H1 (cell line): Measurements from ENCODE around the gene SLC24A1. TPM values are rescaled to one million over a fixed set of nuclear protein-coding genes. Genes with fewer than 3 reads are reported as not detected.

Experiments
- CTCF ChIA-PET: fragments of 300-600 bp; sonication (Branson Sonifier 250); formaldehyde crosslinking; loops from one replicate; lab custom pipeline; 2021; ENCODE audit not compliant: partially characterized antibody; lab: Charles Lee
- POLR2A ChIA-PET: fragments of 300-600 bp; sonication (Branson Sonifier 250); formaldehyde crosslinking; loops from one replicate; lab custom pipeline; 2021; ENCODE audit warnings: inconsistent platforms; ENCODE audit not compliant: partially characterized antibody; lab: Charles Lee
- DNase-seq, 2 experiments: peaks; one replicate each; pipeline versions ENCODE4 v3.0.0 to v3.0.0-alpha.2; 2010 to 2022; ENCODE audit warnings: low spot score in 2 of 2, low read depth in 1 of 2, mixed read lengths in 1 of 2
- FAIRE-seq: peaks from 2 replicates; lab custom pipeline; 2011; peaks lifted over from hg19 to GRCh38; lab: Jason Lieb, UNC
- H2AFZ ChIP-seq: 2 replicates; pipeline ENCODE4 v1.8.1; 2012; ENCODE audit warnings: low read length, inconsistent platforms
- H2AK5ac ChIP-seq: 2 replicates; pipeline ENCODE4 v1.6.1; 2013; ENCODE audit warnings: low read depth, low read length
- H2BK120ac ChIP-seq: replicated peaks from 2 replicates; pipeline ENCODE3; 2013; ENCODE audit warnings: low read depth, low read length, inconsistent platforms
- H2BK12ac ChIP-seq: 2 replicates; pipeline ENCODE4 v1.6.1; 2013; ENCODE audit warnings: low read depth, low read length
- H2BK15ac ChIP-seq: 2 replicates; pipeline ENCODE4 v1.6.1; 2013; ENCODE audit warnings: low read length
- H2BK20ac ChIP-seq: 2 replicates; pipeline ENCODE4 v1.6.1; 2013; ENCODE audit warnings: low read length
- H2BK5ac ChIP-seq: 2 replicates; pipeline ENCODE4 v1.6.1; 2013; ENCODE audit warnings: low read depth, low read length
- H3K14ac ChIP-seq: 2 replicates; pipeline ENCODE4 v1.6.1; 2013; ENCODE audit warnings: inconsistent platforms; ENCODE audit not compliant: insufficient read length
- H3K18ac ChIP-seq: 2 replicates; pipeline ENCODE4 v1.6.1; 2013; ENCODE audit warnings: low read length; ENCODE audit errors: extremely low read depth
- H3K23ac ChIP-seq: 2 replicates; pipeline ENCODE4 v1.6.1; 2013; ENCODE audit warnings: inconsistent platforms; ENCODE audit not compliant: insufficient read length
- H3K23me2 ChIP-seq: 2 replicates; pipeline ENCODE4 v1.6.1; 2013; ENCODE audit warnings: low read depth, low read length
- H3K27ac ChIP-seq: 2 replicates; pipeline ENCODE4 v1.6.1; 2011; ENCODE audit warnings: low read depth, low read length, inconsistent platforms
- H3K27me3 ChIP-seq, 4 experiments: replicated peaks in 1 of 4; 1 replicate in 1 of 4; 2 replicates in 3 of 4; pipeline versions ENCODE4 v1.6.1 to v1.8.1; 2011 to 2013; ENCODE audit warnings: low read length in 3 of 4, mild to moderate bottlenecking in 3 of 4, inconsistent platforms in 2 of 4, mixed read lengths in 2 of 4, moderate library complexity in 1 of 4; ENCODE audit not compliant: control insufficient read depth in 3 of 4, insufficient read depth in 3 of 4; ENCODE audit errors: extremely low read depth in 1 of 4
- H3K36me3 ChIP-seq, 4 experiments: 2 replicates each; pipeline versions ENCODE4 v1.6.1 to v1.8.1; 2011 to 2013; ENCODE audit warnings: mild to moderate bottlenecking in 4 of 4, low read length in 3 of 4, moderate library complexity in 2 of 4, control low read depth in 1 of 4, inconsistent platforms in 1 of 4; ENCODE audit not compliant: insufficient read depth in 4 of 4, control insufficient read depth in 2 of 4
- H3K4ac ChIP-seq: replicated peaks from 2 replicates; pipeline ENCODE3; 2013; ENCODE audit warnings: low read length, low read depth, mixed read lengths, inconsistent platforms; ENCODE audit not compliant: insufficient read length
- H3K4me1 ChIP-seq, 4 experiments: replicated peaks in 1 of 4; 1 replicate in 1 of 4; 2 replicates in 3 of 4; pipeline versions ENCODE4 v1.6.1 to v1.8.1; 2011 to 2013; ENCODE audit warnings: low read length in 3 of 4, inconsistent platforms in 2 of 4, mixed read lengths in 1 of 4; ENCODE audit not compliant: insufficient read depth in 4 of 4, control insufficient read depth in 3 of 4
- H3K4me2 ChIP-seq, 2 experiments: 2 replicates each; pipeline versions ENCODE4 v1.6.1 to v1.8.1; 2011 to 2013; ENCODE audit warnings: low read depth in 2 of 2, low read length in 2 of 2, control low read depth in 1 of 2, inconsistent platforms in 1 of 2, mild to moderate bottlenecking in 1 of 2; ENCODE audit not compliant: insufficient read depth in 1 of 2
- H3K4me3 ChIP-seq, 4 experiments: fragments of 200-600, 300-600 bp in 1 of 4; sonication (generic), shearing (Covaris generic), sonication (Bioruptor Twin) in 1 of 4; 2 replicates each; pipeline versions ENCODE4 v1.5.1 to v1.8.1; 2011 to 2016; ENCODE audit warnings: low read length in 4 of 4, low read depth in 3 of 4, control low read depth in 2 of 4, inconsistent platforms in 2 of 4, mild to moderate bottlenecking in 2 of 4, mixed read lengths in 1 of 4, moderate library complexity in 1 of 4; ENCODE audit not compliant: insufficient read depth in 2 of 4; ENCODE audit errors: extremely low read depth in 1 of 4
- H3K56ac ChIP-seq: replicated peaks from 2 replicates; pipeline ENCODE3; 2013; ENCODE audit warnings: low read depth, mild to moderate bottlenecking, mixed read lengths, low read length, inconsistent platforms; ENCODE audit not compliant: insufficient read length
- H3K79me1 ChIP-seq: 2 replicates; pipeline ENCODE4 v1.6.1; 2013; ENCODE audit warnings: low read depth, low read length, control low read depth
- H3K79me2 ChIP-seq, 2 experiments: 2 replicates each; pipeline versions ENCODE4 v1.6.1 to v1.8.1; 2012 to 2013; ENCODE audit warnings: low read length in 2 of 2, mild to moderate bottlenecking in 2 of 2, inconsistent platforms in 1 of 2; ENCODE audit not compliant: insufficient read depth in 2 of 2, control insufficient read depth in 1 of 2
- H3K9ac ChIP-seq, 4 experiments: replicated peaks in 1 of 4; 1 replicate in 1 of 4; 2 replicates in 3 of 4; pipeline versions ENCODE4 v1.6.1 to v1.8.1; 2011 to 2013; ENCODE audit warnings: low read depth in 3 of 4, low read length in 3 of 4, control low read depth in 2 of 4, mild to moderate bottlenecking in 2 of 4, moderate library complexity in 2 of 4, inconsistent platforms in 1 of 4; ENCODE audit errors: extremely low read depth in 1 of 4
- H3K9me3 ChIP-seq, 2 experiments: 2 replicates each; pipeline versions ENCODE4 v1.6.1 to v1.8.1; 2012 to 2013; ENCODE audit warnings: mild to moderate bottlenecking in 2 of 2, moderate library complexity in 2 of 2, control low read depth in 1 of 2, inconsistent platforms in 1 of 2, low read depth in 1 of 2, low read length in 1 of 2, mixed read lengths in 1 of 2; ENCODE audit not compliant: insufficient read depth in 2 of 2
- H4K20me1 ChIP-seq, 2 experiments: replicated peaks in 1 of 2; 2 replicates each; pipeline versions ENCODE3 to v1.8.1; 2011 to 2013; ENCODE audit warnings: inconsistent platforms in 2 of 2, low read length in 2 of 2, mild to moderate bottlenecking in 1 of 2; ENCODE audit not compliant: insufficient read depth in 2 of 2, control insufficient read depth in 1 of 2
- H4K5ac ChIP-seq: 2 replicates; pipeline ENCODE4 v1.6.1; 2013; ENCODE audit warnings: low read length, low read depth, mixed read lengths, inconsistent platforms; ENCODE audit not compliant: insufficient read length
- H4K8ac ChIP-seq: 2 replicates; pipeline ENCODE4 v1.8.0; 2013; ENCODE audit warnings: mild to moderate bottlenecking, moderate library complexity, low read length, inconsistent platforms; ENCODE audit not compliant: insufficient read depth; ENCODE audit errors: extremely low read depth
- H4K91ac ChIP-seq: replicated peaks from 2 replicates; pipeline ENCODE3; 2013; ENCODE audit warnings: low read length, mixed read lengths, inconsistent platforms; ENCODE audit not compliant: insufficient read length
- EGR1 ChIP-seq: IDR thresholded peaks from 2 replicates; pipeline ENCODE4 v1.6.1; 2011; ENCODE audit warnings: low read depth, low read length, borderline replicate concordance
- WGBS, 2 experiments: shearing (Covaris generic) in 1 of 2; methylation state at CpG; one replicate each; pipeline versions ENCODE4 v1.1.6 to v1.1.7; 2013 to 2015; ENCODE audit warnings: low lambda C conversion rate in 2 of 2, mixed read lengths in 2 of 2, inconsistent platforms in 1 of 2, low coverage in 1 of 2, missing lambda C conversion rate in 1 of 2; ENCODE audit not compliant: insufficient replicate concordance in 2 of 2, insufficient coverage in 1 of 2, insufficient read length in 1 of 2; ENCODE audit errors: extremely low coverage in 1 of 2, missing lambda C conversion rate in 1 of 2; 5-methylcytosine and 5-hydroxymethylcytosine counted together
- polyA plus RNA-seq, 7 experiments: library from polyadenylated mRNA; depleted of rRNA in 3 of 7; stranded (reverse) in 5 of 7; unstranded in 2 of 7; fragments of >200 nt in 5 of 7; fragments of 200-250 nt in 2 of 7; gene quantifications; 1 replicate in 5 of 7; 2 replicates in 1 of 7; 4 replicates in 1 of 7; pipeline versions ENCODE4 v1.2.1 to v1.2.3, GENCODE V29; 2011 to 2013; ENCODE audit warnings: missing spikeins in 2 of 7, mixed read lengths in 2 of 7
- total RNA-seq: library from RNA; stranded (reverse); fragmentation: NEBNext Ultra II Directional; extraction: Animal tissue kit (Norgen Biotek cat#: 25700); gene quantifications from 2 replicates; pipeline ENCODE4 v1.2.1, GENCODE V29; 2021

SLC24A1 gene
- total and polyA plus RNA-seq, 2 of the 8 experiments (the other 6 are each of a cell fraction or from before 2014, with no cell fraction given), result 4.9 to 6.6 TPM

DNA sequence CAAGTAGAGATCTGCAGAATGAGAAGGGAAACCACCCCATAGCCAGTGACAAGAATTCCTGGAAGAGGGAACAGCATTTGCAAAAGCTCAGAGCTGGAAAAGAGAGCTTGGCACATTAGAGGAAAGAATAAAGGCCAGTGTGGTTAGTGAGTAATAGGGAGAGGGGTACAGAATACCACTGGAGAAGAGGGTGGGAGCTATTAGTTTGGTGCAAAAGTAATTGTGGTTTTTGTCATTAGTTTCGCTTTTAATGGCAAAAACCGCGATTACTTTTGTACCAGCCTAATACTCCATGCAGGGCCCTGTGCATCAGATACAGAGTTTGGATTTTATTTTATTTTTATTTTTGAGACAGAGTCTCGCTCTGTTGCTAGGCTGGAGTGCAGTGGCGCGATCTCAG, 9.8 kb downstream of the SLC24A1 start:
- Histone ChIP-seq H3K9me3 (no peaks in the 10 kb centered on the region), H2BK12ac (no peak overlapping the region), H2AK5ac (no peak overlapping the region), H3K4me1 (peaks cover 0 to 4% (median under 1%) of the 10 kb centered on the region in 4 experiments; a peak in 1 of 7 replicates), H4K5ac (no peak overlapping the region), H2BK120ac (no peak overlapping the region), H2BK20ac (no peak overlapping the region), H4K8ac (no peak overlapping the region), H3K56ac (no peak overlapping the region), H3K36me3 (no peaks in the 10 kb centered on the region), H3K23me2 (no peaks in the 10 kb centered on the region), H3K79me2 (no peaks in the 10 kb centered on the region), H3K4me2 (no peak overlapping the region), H2BK15ac (no peak overlapping the region), H3K79me1 (no peaks in the 10 kb centered on the region), H3K4ac (no peak overlapping the region), H3K14ac (no peak overlapping the region), H4K91ac (no peak overlapping the region), H3K27me3 (no peaks in the 10 kb centered on the region), H3K18ac (no peak overlapping the region), H3K9ac (no peak overlapping the region), H4K20me1 (no peaks in the 10 kb centered on the region), H3K4me3 (no peak overlapping the region), H2BK5ac (no peak overlapping the region), H3K23ac (no peak overlapping the region), H2AFZ (no peak overlapping the region), H3K27ac (no peak overlapping the region)
- CTCF ChIA-PET, result interaction anchor here (0.8 to 2.4 kb wide), 5 partner anchors 11 to 206 kb away, joined by 3 to 5 read pairs (median 3); partner anchors contain the start of gene INTS14
- no peak for DNase-seq
- WGBS, 2 experiments, result 85% methylated on average over 6 of the region's 6 CpGs; no CpG with 5 or more reads in 1 of the 2 experiments
- no peak for TF ChIP-seq EGR1
- no peak for FAIRE-seq
- POLR2A ChIA-PET, result interaction anchor here (0.6 kb wide), 1 partner anchor 632 kb away, joined by 3 read pairs; no protein-coding TSS in a partner anchor
